ENCODE data around the gene DLX4. TPM values are rescaled to one million over a fixed set of nuclear protein-coding genes. Genes with fewer than 3 reads are reported as not detected.

Gene DLX4, protein sequence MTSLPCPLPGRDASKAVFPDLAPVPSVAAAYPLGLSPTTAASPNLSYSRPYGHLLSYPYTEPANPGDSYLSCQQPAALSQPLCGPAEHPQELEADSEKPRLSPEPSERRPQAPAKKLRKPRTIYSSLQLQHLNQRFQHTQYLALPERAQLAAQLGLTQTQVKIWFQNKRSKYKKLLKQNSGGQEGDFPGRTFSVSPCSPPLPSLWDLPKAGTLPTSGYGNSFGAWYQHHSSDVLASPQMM
- polyA plus RNA-seq = under 1 TPM in 2 of 3 donors, not detected in 1; 0.19 to 0.32 TPM

DNA sequence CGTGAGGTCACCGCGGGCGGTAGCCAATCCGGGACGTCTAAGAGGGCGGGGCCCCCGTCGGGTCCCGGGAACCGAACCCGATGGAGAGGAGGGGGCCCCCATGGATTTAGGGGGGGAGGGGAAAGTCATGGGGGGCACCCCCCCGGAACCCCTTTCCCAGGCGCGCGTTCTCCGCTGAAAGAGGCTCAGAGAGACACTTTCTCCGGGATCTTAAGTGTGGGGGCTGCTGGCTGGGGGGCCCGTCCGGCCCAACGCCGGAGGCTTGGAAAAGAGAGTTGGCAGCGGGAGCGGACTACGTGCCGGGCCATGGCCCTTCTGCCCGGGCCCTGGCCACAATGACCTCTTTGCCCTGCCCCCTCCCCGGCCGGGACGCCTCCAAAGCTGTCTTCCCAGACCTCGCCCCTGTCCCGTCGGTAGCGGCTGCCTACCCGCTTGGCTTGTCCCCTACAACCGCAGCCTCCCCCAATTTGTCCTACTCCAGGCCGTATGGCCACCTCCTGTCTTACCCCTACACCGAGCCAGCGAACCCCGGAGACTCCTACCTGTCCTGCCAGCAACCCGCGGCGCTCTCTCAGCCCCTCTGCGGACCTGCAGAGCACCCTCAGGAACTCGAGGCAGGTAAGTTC is at the start of gene DLX4:
DLX4 (plus strand) TSS at position 57 of the 626 bp plus-strand sequence; CDS start at position 336, 279 bp downstream.
- Mint-ChIP-seq H3K9me3 (peaks cover 0 to 8% (median 0%) of the 10 kb centered on the region in 6 donors), H3K4me3 (peak within 1 kb of the TSS; percentile 81 to 92 (median 89)), H3K27ac (peak within 1 kb of the TSS in 3 of 6 donors; percentile 7 to 84 (median 48)), H3K4me1 (peaks cover 42 to 55% of the 10 kb centered on the region in 2 donors), H3K27me3 (ENCODE audit: low read depth in 3 of 3) (peaks cover 30 to 63% (median 56%) of the 10 kb centered on the region in 3 donors), H3K36me3 (peaks cover 0 to 5% (median 3%) of the 10 kb centered on the region in 3 donors)
- no peak for DNase-seq

DNA sequence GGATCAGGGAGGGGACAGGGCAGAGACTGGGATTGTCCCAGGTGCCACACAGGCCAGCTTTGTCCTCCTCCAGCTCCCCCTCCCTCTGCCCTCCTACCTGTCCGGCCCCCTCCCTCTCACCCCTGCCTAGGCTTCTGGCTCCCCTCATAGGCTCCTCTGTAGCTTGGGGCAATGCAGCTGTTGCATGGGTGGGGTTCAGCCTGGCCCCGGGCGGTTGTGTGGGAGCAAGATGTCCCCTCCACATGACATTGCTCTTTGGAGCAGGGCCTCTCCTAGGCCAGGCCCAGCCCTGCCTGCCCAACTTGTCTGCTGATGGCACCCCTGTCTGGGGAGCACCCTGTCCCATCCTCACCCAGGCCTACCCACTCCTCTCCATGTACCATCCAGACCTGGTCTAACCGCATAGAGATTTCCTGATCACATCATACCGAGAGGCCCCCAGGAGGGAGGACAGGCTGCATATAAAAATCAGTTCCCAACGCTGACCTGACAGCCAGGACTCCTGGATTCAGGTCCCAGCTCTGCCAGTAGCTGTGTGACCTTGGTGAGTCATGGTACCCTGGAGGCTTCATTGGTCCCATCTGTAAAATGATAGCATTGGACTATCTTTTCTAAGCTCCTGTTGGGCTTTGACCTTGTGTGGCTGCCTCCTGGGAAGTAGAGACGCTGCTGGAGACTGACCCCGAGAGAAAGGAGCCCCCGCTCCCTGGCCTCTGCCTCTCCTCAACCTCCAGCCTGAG is 48.8 kb upstream of the DLX4 start:
- no peaks in the 10 kb centered on the region for H3K4me1 Mint-ChIP-seq
- peaks cover 0 to 2% (median 2%) of the 10 kb centered on the region in 3 donors for H3K27me3 Mint-ChIP-seq (ENCODE audit: low read depth in 3 of 3)
- H3K9me3 Mint-ChIP-seq = no peaks in the 10 kb centered on the region

DNA sequence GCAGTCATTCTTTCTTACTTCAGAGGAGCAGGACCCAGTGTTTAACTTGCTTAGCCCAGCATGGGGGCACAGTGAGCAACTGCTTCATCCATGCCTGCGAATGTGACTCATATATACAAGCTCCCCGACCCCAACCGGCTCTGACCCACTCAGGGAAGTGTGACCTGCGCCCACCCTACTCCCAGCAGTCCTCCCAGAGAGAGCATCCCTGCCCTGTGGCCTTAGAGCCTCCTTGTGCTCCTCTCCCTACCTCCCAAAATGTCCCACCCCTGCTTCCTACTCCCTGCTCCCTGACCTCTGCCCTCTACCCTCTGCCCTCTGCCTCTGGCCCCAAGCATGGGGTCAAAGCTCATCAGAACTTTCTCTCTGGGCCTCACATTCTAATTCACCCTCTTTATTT is 46.9 kb upstream of the DLX4 start:
- Mint-ChIP-seq H3K36me3 (no peaks in the 10 kb centered on the region), H3K4me1 (no peaks in the 10 kb centered on the region), H3K9me3 (no peaks in the 10 kb centered on the region), H3K27me3 (ENCODE audit: low read depth in 3 of 3) (peaks cover 0 to 5% (median 4%) of the 10 kb centered on the region in 3 donors), H3K4me3 (no peak overlapping the region), H3K27ac (no peak overlapping the region)
- DNase-seq = no peak

More for the DNA sequence above, 48.8 kb upstream of the DLX4 start:
- no peak overlapping the region for H3K4me3 Mint-ChIP-seq
- no peak for DNase-seq
- H3K36me3 Mint-ChIP-seq = no peaks in the 10 kb centered on the region
- no peak overlapping the region for H3K27ac Mint-ChIP-seq

DNA sequence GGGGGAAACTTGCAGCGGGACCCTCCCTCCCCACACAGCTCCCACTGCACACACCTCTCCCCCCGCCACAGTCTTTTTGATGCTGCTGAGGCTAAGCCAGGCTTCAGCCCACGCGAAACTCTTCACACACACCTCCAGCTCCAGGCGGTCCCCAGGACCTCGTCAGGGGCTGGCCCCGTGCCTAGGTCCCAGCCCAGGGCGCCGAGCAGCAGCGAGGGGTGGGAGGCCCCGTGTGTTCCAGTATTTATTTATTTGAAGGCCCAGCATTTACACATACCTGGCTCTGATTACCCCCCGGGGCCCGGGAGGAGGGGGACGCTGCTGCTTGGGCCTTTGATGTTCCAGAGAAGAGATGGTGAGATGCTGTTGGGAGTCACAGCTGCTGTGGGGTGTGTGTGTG is 44.9 kb upstream of the DLX4 start:
- Mint-ChIP-seq H3K9me3 (no peaks in the 10 kb centered on the region), H3K4me3 (no peak overlapping the region), H3K4me1 (no peaks in the 10 kb centered on the region), H3K27ac (no peak overlapping the region), H3K27me3 (ENCODE audit: low read depth in 3 of 3) (peaks cover 0 to 7% (median 4%) of the 10 kb centered on the region in 3 donors), H3K36me3 (no peaks in the 10 kb centered on the region)
- no peak for DNase-seq

DNA sequence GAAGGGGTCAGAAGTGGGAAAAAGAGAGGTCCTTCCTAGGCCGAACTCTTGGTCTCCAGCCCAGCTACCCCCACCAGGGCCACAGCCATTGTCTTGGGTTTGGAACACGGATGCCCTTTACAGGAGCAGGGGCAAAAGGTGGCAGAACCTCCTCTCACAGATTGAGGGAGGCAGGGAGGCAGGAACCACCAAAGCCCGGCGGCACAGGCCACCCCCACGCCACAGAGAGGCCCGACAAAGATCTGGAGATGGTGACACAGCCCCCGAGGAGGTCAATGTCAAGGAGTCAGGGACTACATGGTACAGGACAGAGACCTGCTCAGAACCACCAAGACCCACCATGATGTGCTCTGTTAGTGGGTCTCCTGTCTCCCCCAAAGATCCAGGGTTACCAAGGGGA is 44.4 kb upstream of the DLX4 start:
- Mint-ChIP-seq H3K4me1 (no peaks in the 10 kb centered on the region), H3K27me3 (ENCODE audit: low read depth in 3 of 3) (peaks cover 0 to 7% (median 4%) of the 10 kb centered on the region in 3 donors), H3K9me3 (no peaks in the 10 kb centered on the region), H3K4me3 (no peak overlapping the region), H3K27ac (no peak overlapping the region), H3K36me3 (no peaks in the 10 kb centered on the region)
- no peak for DNase-seq

DNA sequence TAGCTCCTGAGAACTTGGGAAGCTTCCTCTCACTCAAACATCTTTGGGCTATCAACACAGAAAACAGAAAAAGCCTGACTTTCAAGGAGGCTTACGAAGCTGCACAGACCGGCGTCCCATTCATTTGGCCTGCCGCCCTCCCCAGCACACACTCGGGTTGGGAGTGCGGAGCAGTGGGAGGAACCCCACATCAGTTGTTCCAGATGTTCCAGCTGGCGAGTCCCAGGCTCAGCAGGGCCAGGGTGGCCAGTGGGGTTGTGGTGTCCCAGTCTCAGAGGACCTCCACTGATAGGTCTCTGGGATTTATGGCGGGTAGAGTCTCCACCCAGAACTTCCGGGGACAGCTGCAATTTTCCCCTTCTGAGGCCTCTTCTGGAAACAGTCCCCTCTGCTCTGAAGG is 43.1 kb upstream of the DLX4 start:
- Mint-ChIP-seq H3K36me3 (no peaks in the 10 kb centered on the region), H3K27ac (no peak overlapping the region), H3K27me3 (ENCODE audit: low read depth in 3 of 3) (peaks cover 4 to 9% (median 6%) of the 10 kb centered on the region in 3 donors), H3K4me1 (no peaks in the 10 kb centered on the region), H3K4me3 (no peak overlapping the region), H3K9me3 (no peaks in the 10 kb centered on the region)
- no peak for DNase-seq

DNA sequence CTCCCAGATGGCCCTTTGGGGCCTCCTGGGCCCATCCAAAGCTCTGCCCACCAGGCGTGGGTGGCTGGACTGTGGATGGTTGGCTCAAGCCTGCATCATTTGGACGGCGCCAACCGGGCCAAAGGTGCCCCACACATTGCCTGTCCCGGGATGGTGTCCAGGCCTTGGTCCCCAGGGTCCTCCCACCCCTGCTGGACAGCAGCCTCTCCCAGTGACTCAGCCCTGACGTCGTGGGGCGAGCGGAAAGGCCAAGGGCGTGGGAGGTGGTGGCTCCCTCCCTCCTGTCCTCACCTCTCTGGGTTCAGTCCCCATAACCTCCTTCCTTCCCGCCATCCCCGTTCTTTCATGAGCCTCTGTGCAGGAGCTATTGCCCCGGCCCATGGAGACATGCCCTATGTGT is 42.1 kb upstream of the DLX4 start:
- no peak for DNase-seq
- Mint-ChIP-seq H3K9me3 (no peaks in the 10 kb centered on the region), H3K27me3 (ENCODE audit: low read depth in 3 of 3) (peaks cover 2 to 10% (median 10%) of the 10 kb centered on the region in 3 donors), H3K4me1 (no peaks in the 10 kb centered on the region), H3K4me3 (no peak overlapping the region), H3K27ac (no peak overlapping the region), H3K36me3 (no peaks in the 10 kb centered on the region)

DNA sequence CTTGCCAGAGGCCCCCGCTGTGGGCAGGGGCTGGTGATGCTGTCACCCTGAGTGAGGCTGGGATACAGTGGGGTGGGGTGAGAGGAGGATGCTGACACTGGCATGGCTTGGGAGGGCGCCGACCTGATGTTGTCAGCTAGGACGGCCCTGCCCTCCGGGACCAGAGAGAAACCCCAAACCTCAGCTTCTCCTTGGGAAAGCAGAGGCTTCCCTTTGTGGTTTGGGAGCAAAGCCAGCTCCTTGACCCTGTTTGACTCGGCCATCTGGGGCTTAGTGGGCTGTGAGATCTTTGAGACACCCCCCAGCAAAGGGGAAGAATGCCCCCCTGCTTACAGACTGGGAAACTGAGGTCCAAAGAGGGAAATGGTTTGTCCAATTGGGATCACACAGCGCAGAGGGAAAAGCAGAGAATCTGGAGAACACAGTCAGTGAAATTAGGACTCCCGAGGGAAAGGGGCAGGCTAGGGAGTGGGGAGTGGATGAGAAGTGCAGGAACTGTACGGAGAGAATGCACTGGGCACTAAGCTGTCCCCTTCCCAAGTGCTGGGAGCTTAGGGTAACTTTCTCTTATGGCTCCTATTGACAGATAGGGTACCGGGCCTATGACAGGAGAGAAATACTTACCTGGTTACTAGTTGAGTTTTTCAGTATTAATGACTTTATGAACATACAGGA is 40.7 kb upstream of the DLX4 start:
- no peak for DNase-seq
- no peaks in the 10 kb centered on the region for H3K4me1 Mint-ChIP-seq
- no peaks in the 10 kb centered on the region for H3K9me3 Mint-ChIP-seq
- H3K36me3 Mint-ChIP-seq = no peaks in the 10 kb centered on the region
- no peak overlapping the region for H3K27ac Mint-ChIP-seq
- H3K27me3 Mint-ChIP-seq (ENCODE audit: low read depth in 3 of 3) = peaks cover 6 to 10% (median 10%) of the 10 kb centered on the region in 3 donors
- H3K4me3 Mint-ChIP-seq = no peak overlapping the region

DNA sequence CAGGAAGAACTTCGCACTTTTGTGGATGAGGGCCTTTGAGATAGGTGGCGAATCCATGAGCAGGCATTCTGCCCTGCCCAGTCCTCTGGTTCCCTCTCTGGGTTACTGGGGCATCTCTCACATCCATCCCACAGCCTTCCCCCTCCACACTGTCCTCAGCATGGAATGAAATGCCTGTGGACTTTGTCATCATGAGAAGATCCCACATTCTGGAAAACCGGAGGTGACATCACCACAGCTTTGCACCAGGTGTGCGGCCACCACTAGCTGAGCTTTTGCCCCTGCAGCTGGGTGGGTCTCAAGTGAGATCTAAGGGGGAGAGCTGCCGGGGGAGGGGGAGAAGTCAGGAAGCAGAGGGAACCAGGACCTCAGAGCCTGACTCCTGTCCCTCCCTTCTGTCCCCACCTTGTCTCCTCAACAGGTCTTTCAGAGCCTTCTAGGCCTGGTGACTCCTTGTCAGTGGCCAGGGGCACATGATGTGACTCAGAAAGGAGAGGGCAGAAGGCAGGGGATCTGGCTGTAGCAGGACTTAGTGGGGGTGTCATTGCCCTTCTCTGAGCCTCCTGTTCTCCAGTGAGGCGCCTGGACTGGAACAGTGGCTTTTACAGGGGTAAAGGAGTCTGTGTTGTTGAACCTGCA is 40.0 kb upstream of the DLX4 start:
- H3K4me1 Mint-ChIP-seq = no peaks in the 10 kb centered on the region
- DNase-seq = no peak
- H3K36me3 Mint-ChIP-seq = no peaks in the 10 kb centered on the region
- no peak overlapping the region for H3K27ac Mint-ChIP-seq
- peaks cover 6 to 10% (median 10%) of the 10 kb centered on the region in 3 donors for H3K27me3 Mint-ChIP-seq (ENCODE audit: low read depth in 3 of 3)
- no peak overlapping the region for H3K4me3 Mint-ChIP-seq
- no peaks in the 10 kb centered on the region for H3K9me3 Mint-ChIP-seq

DNA sequence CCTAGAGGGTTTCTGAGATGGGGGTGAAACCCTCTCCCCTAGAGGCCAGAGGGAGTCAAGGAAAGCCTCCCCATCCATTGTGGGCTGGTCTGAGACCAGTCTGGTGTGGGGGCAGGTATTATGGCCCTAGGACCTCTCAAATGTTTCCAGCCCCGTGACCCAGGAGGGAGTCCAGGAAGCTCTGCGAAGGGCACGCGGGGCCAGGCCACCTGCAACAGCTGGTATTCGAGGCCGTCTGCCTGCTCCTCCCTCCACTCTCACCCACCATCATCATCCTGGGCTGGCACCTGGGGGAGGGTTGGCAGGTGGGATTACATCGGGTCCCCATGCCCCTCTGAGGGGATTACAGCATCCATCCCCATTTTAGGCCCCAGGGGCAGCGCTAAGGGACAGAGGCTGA is 38.1 kb upstream of the DLX4 start:
- Mint-ChIP-seq H3K36me3 (no peaks in the 10 kb centered on the region), H3K27ac (no peak overlapping the region), H3K4me3 (no peak overlapping the region), H3K9me3 (peaks cover 0 to 2% (median 0%) of the 10 kb centered on the region in 6 donors), H3K27me3 (ENCODE audit: low read depth in 3 of 3) (peaks cover 5 to 12% (median 12%) of the 10 kb centered on the region in 3 donors), H3K4me1 (no peaks in the 10 kb centered on the region)
- DNase-seq = no peak

DNA sequence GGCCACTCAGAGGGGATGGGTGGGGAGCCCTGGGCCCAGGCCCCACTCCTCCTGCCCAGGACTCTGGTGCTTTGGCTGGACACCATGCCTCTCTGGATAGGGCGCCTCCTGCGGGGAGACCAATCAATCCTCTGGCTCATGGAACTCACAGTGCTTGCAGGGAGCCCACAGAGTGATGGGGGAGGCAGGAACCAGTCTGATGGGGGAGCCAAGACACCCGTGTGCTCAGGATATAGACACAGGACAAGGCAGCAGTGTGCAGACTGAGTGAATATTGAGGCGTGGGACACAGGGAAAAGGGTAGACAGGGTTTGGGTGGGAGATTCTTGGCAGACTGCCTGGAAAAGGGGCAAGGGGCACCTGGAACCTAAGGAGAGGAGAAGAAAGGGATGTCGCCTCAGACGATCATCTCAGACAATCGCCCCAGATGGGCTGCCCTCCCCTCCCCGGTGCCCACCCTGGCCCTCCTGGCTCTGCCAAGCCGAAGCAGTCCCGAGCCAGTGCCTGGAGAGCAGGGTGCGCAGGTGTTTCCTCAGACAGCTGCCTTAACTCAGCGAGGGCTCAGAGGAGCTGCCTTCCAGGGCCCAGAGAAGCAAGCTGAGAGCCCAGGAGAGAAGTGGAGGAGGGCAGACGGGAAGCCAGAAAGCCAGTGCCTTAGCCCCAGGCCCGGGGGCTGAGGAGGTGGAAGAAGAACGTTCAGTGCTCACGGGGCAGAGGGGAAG is 37.4 kb upstream of the DLX4 start:
- Mint-ChIP-seq H3K9me3 (peaks cover 0 to 2% (median 0%) of the 10 kb centered on the region in 6 donors), H3K27me3 (ENCODE audit: low read depth in 3 of 3) (peaks cover 8 to 14% (median 10%) of the 10 kb centered on the region in 3 donors), H3K4me1 (no peaks in the 10 kb centered on the region), H3K4me3 (no peak overlapping the region), H3K36me3 (no peaks in the 10 kb centered on the region), H3K27ac (no peak overlapping the region)
- DNase-seq = no peak

DNA sequence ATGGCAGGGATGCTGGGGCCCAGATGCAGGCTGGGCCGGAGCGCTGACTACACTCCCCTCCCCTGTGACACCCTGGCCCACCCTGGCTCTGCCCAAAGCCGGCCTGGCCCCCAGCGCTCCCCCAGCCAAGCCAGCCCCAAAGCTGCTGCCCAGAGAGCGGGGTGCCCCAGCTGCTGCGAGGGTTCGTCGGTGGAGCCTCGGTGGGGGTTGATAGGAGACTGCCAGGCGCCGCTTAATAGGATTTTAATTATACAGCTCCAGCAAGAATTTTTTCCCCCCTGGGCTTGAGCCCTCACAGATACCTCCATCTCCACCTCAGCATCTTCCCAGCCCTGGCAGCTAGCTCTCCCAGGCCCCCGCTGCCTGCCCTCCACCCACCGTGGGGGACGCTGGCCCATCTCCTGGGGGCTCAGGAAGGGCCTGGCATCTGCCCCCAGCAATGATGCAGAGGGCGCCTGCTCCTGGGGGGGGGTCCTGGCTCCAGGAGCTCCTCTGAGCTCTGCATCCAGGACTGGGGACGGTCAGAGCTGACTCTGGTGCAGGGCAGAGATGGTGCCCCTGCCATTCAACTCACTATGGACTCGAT is 36.8 kb upstream of the DLX4 start:
- peaks cover 0 to 2% (median 0%) of the 10 kb centered on the region in 6 donors for H3K9me3 Mint-ChIP-seq
- no peak for DNase-seq
- no peak overlapping the region for H3K27ac Mint-ChIP-seq
- no peak overlapping the region for H3K4me3 Mint-ChIP-seq
- no peaks in the 10 kb centered on the region for H3K36me3 Mint-ChIP-seq
- H3K27me3 Mint-ChIP-seq (ENCODE audit: low read depth in 3 of 3) = peaks cover 8 to 14% (median 10%) of the 10 kb centered on the region in 3 donors
- H3K4me1 Mint-ChIP-seq = no peaks in the 10 kb centered on the region
